NCI-H345 (cell line): ENCODE results near the gene ANKRD23.
"Not testable (repeated sequence)": the region's sequence is repeated elsewhere in the genome, so short reads cannot be mapped to it uniquely, and the experiment has no call there.

ENCODE experiments used
- DNase-seq: peaks from one replicate; lab custom pipeline; 2025; lab: John Stamatoyannopoulos, UW

Gene ANKRD23

GRCh38 chr2:96816127-96816835 lies 27.5 kb downstream of the ANKRD23 start, which contains the start of gene CNNM3:
CNNM3 (plus strand) TSS chr2:96816268; CDS start chr2:96816278, 10 bp downstream.
- peak; percentile 96 for DNase-seq

DNA sequence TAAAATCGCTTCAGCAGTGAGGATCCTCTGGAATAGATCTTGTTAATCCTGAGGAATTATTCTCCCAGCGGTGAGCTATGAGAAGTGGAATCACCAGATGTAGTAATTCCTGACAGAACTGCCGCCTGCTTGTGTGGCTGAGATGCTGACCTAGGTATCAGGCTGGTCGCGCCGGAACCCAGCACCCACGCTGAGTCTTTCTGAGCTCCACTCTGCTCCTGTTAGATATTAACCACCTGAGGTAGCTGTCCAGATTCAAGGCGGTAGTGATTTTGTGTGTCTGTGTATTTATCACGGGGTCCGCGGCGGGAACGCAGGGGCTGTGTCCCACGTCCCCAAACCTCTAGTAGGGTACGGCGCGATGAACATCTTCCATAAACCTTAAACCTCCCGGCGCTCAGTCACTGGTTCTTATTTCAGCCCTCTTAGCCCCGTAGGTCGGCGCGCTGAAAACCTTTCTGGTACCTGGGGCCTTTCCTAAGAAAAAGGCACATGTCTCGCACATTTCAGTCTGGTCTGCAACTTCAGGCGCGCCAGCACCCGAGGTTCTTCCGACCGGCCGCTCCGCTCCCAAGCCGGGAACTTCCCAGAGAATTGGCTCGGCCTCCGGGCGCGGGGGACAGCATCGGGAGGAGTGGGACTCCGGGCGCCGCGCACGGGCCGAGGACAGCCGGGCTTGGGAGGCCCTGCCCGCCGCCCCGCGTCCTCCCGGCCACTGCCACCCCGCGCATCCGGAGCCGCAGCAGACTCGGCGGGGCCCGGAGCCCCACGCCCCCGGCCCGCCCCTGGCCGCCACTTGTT lies 28.3 kb downstream of the ANKRD23 start:
- DNase-seq: no peak

DNA sequence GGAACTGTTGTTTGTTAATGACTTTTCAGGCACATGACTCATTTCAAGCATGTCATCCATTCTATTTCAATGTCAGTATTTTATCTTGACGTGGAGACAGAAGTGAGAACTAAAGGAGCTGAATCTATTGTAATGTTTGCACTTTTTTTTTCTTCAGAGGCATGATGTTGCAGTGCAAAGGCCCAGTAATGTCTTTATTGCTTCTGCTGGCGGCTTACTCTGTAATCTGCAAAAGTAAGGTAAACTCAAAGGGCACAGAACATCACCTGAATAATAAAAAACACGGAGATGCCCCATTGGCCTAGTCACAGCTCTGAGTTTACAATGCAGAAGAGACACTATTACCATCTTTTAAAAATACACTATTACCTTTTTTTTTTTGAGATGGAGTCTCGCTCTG lies 30.2 kb downstream of the ANKRD23 start:
- DNase-seq: no peak

DNA sequence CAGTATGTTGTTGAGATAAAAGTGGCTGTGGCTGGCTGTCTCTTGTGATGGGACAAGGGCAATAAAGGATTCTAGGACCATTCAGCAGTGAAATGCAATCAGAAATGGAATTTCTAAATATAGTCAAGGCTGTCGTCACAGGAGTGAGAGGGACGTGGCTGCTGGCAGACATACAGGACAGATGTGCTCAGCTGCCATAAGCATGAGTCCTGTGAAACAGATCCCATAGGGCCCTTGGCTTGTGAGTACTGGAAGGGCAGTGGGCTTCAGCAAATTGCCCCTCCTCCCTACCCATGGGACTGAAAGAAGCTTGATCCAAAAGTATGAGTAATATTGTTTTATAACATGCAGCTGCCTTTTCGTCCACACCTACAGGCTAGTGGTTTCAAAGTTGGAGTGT lies 31.9 kb downstream of the ANKRD23 start:
- DNase-seq: no peak

GRCh38 chr2:96810783-96811192 lies 33.0 kb downstream of the ANKRD23 start:
- no peak for DNase-seq

DNA sequence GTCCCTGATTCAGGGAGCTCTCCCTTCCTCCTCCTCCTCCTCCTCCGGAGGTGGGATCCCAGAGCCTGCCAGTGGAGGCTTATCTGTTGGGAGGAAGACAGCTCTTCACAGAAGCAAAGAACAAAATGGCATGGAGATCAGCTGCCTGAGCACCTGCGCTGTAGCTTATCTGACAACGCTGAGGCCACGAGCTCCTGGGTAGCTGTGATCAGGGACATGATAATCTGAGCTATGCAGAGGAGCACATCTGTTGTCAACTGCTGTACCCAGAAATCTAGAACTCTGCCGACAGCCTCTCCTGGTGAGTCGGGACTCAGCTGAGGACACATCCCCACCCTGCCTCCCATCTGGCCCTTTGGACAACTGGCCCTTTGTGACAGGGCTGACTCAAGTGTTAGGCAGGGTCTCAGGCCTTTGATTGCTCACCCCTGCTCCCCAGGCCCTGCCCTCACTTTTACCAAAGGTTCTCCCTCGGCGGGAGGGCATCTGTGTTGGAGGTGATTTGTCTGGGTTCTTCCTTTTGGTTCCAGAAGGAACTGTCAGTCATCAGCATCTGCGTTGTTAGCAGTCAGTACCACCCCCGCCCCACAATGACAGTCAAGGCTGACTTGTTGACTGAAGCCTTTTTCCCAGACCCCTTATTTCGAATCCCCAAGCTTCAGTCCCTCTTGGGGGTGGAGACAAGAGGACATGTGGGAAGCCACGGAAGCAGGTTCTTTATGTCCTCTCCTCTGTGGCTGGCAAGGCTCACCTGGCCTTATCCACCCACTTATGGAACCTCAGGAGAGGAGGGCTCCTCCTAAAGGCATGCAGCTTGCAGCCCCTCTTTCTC lies 33.7 kb downstream of the ANKRD23 start:
- no peak for DNase-seq

- DNase-seq: no peak
Observed at GRCh38 chr2:96809216-96809882, 34.5 kb downstream of the ANKRD23 start.

GRCh38 chr2:96808176-96808837 lies 35.5 kb downstream of the ANKRD23 start:
- DNase-seq: no peak

DNA sequence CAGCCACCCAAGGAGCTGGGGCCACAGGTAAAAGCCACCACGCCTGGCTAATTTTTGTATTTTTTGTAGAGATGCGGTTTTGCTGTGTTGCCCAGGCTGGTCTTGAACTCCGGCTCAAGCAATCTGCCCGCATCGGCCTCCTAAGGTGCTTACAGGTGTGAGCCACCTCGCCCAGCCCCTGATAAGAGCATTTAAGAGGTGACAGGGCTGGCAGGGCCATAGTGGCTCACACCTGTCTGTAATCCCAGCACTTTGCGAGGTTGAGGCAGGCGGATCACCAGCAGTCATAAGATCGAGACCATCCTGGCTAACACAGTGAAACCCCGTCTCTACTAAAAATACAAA lies 36.7 kb downstream of the ANKRD23 start:
- DNase-seq: no peak

GRCh38 chr2:96806468-96807126 lies 37.2 kb downstream of the ANKRD23 start:
- DNase-seq: no peak

GRCh38 chr2:96805946-96806345 lies 37.9 kb downstream of the ANKRD23 start:
- DNase-seq: not testable (repeated sequence)

- no peak for DNase-seq
Observed at GRCh38 chr2:96804986-96805385, 38.8 kb downstream of the ANKRD23 start.

GRCh38 chr2:96802721-96803120 lies 41.1 kb downstream of the ANKRD23 start:
- DNase-seq: no peak

GRCh38 chr2:96801786-96802595 lies 41.8 kb downstream of the ANKRD23 start:
- DNase-seq: no peak

- peak; percentile 61 for DNase-seq
Observed at GRCh38 chr2:96801005-96801785, 42.6 kb downstream of the ANKRD23 start.

DNA sequence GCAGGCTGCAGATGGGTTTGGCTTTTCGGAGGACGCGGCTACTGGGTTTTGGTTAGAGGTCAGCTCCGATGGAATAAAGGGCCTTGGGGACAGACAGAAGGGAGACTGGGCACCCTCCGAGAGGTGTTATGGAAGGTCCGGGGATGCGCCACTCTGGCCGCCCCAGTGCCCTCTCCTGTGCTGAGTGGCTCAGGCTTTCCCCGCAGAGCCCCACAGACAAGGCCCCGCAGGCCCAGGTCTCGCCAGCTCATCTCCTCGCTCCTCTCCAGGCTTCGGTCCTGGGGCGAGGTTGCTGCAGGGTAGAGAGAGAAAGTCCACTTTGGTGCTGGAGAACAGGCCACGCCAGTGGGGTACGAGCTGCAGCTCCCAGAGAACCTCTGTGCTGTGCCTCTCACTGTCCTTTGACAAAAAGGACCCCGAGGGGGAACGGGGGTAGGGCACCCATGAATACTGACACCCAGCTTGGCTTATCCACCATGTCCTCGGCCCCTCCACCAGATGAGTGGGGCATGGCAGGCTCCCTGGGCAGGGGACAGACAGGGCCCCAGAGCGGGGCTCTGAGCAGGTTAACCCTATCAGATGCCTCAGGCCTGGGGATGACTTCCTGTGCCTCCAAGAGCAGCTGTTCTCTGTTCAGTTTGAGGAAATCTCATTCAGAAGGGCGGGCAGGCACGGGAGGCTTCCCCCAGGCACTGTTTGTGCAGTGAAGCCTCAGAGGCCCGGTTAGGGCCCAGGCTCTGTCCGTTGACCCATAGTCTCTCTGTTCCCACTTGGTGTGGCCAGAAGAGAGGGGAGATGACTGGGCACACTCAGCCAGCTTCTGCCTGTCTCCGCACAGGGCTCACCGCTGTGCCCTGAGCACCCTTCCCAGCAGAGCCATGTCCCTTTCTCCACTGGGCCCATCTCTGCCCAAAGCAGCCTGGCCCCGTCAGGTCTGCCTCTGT lies 43.5 kb downstream of the ANKRD23 start:
- DNase-seq: no peak

DNA sequence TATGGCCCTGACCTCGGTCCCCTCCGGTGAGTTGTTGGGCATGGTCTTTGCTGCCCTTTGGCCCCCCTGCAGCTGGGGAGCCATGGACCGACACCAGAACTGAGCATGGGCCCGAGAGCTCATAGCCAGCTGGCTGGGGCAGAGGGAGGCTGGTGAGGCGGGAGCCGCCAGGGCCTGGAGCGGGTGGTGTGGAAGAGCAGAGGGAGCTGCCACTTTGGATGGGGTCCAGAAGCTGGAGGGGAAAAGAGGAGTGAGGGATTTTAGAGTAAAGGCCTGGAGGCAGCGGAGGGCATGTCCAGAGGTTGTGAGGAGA lies 44.2 kb downstream of the ANKRD23 start:
- no peak for DNase-seq
